HG03460 (cell line): ENCODE results near the gene CDCA3.
"Not testable (repeated sequence)": the region's sequence is repeated elsewhere in the genome, so short reads cannot be mapped to it uniquely, and the experiment has no call there.

Source experiments
- ATAC-seq: cut with Tn5 transposase; IDR thresholded peaks from one replicate; pipeline ENCODE4 v1.9.1; 2021; ENCODE audit not compliant: unreplicated experiment

The CDCA3 gene

DNA sequence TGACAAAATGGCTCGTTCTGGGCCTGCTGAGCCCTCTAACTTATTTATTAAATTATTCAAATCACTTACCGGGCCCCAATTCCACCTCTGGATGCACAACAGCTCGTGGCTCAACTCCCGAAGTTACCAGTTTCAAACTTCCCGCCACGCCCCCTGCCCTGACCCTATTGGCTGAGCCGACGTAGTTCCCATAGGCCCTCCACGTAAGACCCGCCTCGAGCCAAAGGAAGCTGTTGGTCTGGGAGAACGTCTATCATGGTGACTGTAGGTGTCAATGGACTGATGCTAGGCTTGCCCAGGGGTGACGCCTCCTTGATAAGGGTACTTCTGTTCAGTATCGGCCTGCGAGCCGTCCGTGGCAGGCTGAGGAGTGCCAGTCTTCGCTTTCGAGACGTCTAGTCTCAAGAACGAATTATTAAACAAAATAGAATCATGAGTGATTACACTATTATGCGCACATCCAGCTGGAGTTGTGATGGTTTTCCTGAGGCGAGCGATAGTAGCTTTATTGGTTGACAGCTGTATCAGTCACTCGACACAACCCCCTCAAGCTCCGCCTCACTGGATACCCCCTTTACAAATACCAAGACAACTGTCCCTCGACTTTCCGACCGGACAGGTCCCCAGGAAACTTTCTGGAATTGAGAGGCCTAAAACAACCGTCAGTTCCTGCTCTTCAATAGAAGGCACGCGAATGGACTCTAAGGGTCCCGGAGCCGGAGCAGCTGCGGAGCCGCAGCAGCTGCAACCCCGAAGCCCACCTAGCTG, at the start of gene CDCA3:
CDCA3 (minus strand) TSS at position 134 of the 768 bp plus-strand sequence. CDS start 334 bp downstream, outside the sequence.
- ATAC-seq = peak; percentile 52

- no peak for ATAC-seq
These were observed 48.9 kb upstream of the CDCA3 start for GRCh38 chr12:6899837-6900519.

DNA sequence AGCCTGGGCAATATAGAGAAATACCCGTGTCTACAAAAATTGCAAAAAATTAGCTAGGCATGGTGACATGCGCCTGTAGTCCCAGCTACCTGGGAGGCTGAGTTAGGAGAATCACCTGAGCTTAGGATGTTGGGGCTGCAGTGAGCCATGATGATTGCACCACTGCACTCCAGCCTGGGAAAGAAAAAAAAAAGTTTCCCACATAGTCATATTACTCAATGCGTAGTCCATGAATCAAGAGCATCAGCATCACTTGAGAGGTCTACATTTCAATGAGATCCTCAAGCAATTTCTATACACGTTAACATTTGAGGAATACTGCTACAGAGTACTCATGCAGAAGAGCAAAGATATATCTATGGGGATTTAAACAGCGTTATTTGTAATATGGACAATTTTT, 48.3 kb upstream of the CDCA3 start:
- ATAC-seq = no peak

DNA sequence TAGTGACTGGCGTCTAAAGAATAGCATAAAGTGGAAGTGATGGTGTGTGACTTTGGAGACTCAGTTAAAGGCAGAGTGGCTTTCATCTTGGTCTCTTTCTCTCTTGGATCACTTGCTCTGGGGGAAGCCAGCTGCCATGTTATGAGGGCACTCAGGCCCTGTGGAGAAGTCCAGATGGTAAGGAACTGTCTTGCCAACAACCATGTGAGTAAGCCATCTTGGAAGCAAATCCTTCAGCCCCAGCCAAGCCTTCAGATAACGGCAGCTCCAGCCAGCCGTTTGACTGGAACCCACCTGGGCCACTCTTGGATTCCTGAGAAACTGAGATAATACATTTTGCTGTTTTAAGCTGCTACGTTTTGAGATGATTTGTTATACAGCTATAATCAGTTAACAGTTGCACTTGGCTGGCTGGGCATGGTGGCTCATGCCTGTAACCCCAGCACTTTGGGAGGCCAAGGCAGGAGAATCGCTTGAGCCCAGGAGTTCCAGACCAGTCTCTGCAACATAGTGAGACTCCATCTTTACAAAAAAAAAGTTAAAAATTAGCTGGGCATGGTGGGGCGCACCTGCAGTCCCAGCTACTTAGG, 45.9 kb upstream of the CDCA3 start:
- ATAC-seq = no peak

DNA sequence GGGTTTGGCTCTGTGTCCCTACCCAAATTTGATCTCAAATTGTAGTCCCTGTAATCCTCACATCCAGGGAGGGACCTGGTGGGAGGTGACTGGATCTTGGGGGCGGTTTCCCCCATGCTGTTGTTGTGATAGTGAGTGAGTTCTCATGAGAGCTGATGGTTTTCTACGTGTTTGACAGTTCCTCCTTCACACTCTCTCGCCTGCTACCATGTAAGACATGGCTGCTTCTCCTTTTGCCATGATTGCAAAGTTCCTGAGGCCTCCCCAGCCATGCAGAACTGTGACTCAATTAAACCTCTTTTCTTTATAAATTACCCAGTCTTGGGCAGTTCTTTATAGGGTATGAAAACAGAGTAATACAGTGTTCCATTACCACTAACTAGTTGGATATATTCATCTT, 43.2 kb upstream of the CDCA3 start:
- no peak for ATAC-seq

- not testable (repeated sequence) for ATAC-seq
These were observed 41.6 kb upstream of the CDCA3 start for GRCh38 chr12:6892683-6893082.

DNA sequence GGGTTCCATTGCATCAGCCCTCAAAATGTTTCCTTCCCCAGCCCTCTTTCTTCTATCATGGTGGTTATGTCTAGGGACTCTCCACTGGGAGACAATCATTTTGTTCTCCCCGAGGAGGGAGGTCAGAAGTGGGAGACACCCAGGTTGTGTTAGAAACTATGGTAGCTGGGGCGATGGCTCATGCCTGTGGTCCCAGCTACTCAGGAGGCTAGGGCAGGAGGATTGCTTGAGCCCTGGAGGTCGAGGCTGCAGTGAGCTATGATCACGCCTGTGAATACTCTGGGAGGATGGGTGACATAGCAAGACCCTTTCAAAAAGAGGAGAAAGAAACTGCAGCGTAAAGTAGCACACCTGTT, 40.5 kb upstream of the CDCA3 start:
- peak; percentile 4 for ATAC-seq

GRCh38 chr12:6890789-6891645, 39.9 kb upstream of the CDCA3 start:
- ATAC-seq = peak; percentile 92

GRCh38 chr12:6889775-6890573, 38.9 kb upstream of the CDCA3 start:
- ATAC-seq = not testable (repeated sequence)

GRCh38 chr12:6888794-6889193, 37.7 kb upstream of the CDCA3 start:
- ATAC-seq = not testable (repeated sequence)

GRCh38 chr12:6888360-6888759, 37.3 kb upstream of the CDCA3 start:
- no peak for ATAC-seq

- ATAC-seq = no peak
These were observed 36.4 kb upstream of the CDCA3 start for GRCh38 chr12:6887460-6887859.

GRCh38 chr12:6886206-6886999, 35.3 kb upstream of the CDCA3 start:
- not testable (repeated sequence) for ATAC-seq

DNA sequence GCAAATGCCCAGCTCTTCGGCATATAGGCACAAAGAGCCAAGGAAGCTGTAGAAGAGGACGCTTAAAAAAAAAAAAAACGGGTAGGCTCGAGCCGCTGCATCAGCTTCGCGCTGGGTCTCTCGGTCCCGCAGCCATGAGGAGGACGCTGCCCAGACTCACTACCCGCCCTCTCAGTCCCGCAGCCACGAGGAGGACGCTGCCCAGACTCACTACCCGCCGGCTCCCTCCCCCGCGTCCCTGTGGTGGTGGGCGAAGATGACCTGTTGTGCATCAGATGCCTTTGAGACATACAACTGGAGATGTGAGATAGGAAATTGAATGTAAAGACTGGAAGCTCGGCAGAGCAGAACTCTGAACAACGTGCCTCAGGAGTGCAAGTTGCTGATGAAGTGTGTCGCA, 33.5 kb upstream of the CDCA3 start:
- ATAC-seq = no peak

DNA sequence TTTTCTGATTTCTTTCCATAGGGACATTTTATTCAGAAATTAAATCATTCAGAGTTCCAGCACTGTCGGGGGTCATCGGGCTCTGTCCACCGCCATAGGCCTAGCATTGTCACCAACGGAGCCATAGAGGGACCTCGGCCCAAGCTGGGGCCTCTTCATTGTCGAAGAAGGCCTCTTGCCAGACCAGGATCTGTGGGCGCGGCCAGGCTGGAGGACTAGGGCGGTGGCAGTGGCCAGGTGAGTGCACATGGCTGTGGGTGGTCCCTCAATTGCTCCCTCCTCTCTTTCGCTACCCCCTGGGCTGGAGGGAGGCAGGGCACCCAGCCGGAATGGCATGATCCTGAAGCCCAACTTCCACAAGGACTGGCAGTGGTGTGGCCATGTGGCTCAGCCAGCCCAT, 32.6 kb upstream of the CDCA3 start:
- no peak for ATAC-seq

GRCh38 chr12:6883252-6883651, 32.2 kb upstream of the CDCA3 start:
- ATAC-seq = no peak

GRCh38 chr12:6879824-6880223, 28.7 kb upstream of the CDCA3 start:
- ATAC-seq = not testable (repeated sequence)

DNA sequence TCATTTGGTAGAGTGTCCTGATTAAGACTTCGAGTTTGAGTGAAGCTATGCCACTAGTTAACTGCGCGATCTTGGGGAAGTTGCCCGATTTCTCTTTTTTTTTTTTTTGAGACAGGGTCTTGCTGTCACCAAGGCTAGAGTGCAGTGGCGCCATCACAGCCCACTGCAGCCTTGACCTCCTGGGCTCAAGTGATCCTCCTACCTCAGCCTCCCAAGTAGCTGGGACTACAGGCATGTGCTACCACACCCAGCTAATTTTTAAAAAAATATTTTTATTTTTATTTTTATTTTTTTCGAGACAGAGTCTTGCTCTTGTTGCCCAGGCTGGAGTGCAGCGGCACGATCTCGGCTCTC, 22.9 kb upstream of the CDCA3 start:
- ATAC-seq = not testable (repeated sequence)

GRCh38 chr12:6873094-6874014, 22.3 kb upstream of the CDCA3 start, which contains the start of gene SPSB2:
Gene SPSB2, minus strand, starts transcription at chr12:6873303. Its CDS starts 402 bp downstream, at chr12:6872901.
- peak; percentile 73 for ATAC-seq
